Stimulated activated CD4-positive, alpha-beta T cell treated with anti-CD3 and anti-CD28 coated beads, TNF-alpha, amount 100 ng/mL, for 4 hours (primary cell): ENCODE results near the gene DPEP1.
"Not testable (repeated sequence)": the region's sequence is repeated elsewhere in the genome, so short reads cannot be mapped to it uniquely, and the experiment has no call there.

ENCODE experiments used
- DNase-seq, 3 experiments: peaks; one replicate each; pipeline ENCODE4 v3.0.0-alpha.2; 2020; ENCODE audit warnings: low read depth in 3 of 3

Gene DPEP1

DNA sequence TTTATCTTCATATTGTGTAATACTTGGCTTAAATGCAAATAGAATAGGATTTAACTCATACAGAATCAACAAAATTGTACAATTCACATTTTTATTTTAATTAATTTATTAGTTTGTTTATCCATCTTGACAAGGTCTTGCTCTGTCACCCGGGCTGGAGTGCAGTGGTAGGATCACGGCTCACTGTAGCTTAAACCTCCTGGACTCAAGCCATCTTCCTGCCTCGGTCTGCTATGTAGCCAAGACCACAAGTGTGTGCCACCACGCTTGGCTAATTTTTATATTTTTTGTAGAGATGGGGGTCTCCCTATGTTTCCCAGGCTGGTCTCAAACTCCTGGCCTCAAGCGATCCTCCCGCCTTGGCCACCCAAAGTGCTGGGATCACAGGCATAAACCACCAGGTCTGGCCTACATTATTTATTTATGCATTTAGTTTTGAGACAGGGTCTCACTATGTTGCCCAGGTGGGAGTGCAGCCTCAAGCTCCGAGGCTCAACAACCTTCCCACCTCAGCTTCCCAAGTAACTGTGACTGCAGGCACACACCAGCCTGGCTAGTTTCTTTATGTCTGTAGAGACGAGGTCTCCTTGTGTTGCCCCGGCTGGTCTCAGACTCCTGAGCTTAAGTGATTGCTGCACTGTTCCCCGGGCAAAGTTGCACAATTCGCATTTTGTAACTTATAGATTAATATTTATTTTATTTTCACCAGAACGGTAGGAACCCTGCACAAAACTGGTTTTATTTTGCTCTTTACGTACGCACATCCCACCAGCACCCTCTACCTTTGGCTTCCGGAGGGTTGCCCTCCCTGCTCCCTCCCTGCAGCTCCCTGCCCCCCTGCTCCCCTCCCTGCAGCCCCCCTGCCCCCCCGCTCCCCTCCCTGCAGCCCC lies 4.9 kb downstream of the DPEP1 start:
- no peak for DNase-seq

DNA sequence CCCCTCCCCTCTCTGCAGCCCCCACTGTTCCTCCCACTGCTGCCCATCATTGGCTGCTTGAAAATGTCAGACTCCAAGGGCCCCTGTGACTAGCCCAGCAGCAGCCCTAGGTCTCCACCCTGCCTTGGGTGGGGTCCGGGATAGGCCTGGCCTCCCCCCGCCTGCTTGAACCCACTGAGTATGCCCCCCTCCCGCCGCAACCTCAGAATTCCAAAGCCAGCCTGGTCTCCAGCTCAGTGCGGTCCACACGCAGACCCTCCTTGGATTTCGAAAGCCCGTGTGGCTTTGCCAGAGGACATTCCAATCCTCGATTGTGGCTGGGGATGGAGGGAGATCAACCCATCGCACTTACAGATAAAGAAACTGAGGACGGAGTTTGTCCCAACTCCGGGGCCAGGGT lies 6.4 kb downstream of the DPEP1 start:
- DNase-seq = no peak

DNA sequence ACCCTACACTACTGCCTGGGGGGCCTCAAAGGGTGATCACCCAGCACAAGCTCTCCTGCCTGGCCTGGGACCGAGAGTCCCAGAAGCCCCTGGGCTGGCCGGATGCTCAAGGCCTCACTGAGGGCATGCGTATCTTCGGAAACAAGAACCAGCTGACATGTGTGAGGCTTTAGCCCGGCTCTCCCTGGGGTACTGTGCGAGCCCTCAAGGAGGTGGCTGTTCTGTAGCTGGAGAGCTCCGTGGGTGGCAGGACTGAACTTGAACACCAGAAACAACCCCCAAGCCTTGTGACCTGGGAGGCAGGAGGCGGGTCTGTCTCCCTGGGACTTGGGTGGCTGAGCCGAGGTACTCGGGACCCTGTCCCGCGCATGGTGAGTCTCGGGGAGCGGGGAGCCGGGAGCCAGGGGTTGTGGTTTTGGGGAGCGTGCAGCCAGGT lies 7.0 kb downstream of the DPEP1 start:
- no peak for DNase-seq

DNA sequence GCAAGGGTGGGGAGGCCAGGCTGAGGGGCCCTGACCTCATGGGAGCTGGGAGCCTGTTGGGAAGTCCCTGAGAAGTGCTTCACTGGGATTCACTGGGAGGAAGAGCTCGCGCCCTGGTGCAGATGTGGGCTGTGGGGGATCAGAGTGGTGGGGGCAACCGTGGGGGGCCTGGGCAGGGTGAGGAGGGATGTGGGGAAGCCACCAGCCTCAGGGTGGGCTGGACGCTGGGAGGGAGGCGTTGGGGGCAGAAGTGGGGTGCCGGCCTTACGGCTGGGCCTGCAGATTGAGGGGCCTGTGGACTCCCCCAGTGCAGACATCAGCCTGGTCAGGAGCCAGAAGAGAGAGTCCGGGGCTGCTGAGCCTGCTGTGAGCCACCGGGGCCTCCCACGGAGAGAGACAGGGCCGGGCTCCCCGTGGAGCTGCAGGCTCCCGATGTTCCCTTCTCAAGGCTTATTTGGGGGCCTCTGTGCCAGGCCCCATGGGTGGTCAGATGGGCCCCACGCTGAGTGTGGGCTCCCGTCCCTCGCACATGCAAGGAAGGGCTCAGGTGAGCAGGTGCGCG lies 7.8 kb downstream of the DPEP1 start:
- DNase-seq = no peak

DNA sequence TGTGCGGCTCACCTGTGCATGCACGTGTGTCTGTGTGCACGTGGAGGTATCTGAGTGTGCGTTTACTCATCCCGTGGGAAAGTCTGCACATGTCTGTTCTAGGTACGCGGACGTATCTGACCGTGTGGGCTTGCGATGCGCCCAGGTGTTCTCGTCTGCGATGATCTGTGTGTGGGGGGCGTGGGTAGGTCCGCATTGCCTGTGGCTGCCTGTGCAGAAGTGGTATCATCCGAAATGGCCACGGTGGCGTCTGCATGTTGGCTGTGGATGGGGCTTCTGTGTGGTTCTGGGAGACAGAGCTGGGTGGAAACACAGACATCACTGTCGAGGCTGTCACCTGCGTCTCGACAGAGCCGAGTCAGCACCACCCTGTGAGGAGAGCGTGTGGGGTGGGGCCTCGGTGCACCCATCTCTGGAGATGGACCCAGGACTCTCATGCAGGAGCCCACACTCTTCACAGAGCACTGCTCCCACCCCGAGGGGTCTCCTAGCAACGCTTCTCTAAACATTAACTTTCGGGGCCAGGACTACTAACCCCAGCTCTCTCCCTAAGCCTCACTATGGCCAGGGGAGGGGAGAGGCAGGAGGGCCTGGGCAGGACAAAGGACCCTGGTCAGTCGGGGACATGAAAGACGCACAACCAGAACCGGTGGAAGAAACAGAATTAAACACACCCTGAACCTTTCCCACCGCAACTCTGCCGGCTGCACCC lies 8.4 kb downstream of the DPEP1 start:
- no peak for DNase-seq

DNA sequence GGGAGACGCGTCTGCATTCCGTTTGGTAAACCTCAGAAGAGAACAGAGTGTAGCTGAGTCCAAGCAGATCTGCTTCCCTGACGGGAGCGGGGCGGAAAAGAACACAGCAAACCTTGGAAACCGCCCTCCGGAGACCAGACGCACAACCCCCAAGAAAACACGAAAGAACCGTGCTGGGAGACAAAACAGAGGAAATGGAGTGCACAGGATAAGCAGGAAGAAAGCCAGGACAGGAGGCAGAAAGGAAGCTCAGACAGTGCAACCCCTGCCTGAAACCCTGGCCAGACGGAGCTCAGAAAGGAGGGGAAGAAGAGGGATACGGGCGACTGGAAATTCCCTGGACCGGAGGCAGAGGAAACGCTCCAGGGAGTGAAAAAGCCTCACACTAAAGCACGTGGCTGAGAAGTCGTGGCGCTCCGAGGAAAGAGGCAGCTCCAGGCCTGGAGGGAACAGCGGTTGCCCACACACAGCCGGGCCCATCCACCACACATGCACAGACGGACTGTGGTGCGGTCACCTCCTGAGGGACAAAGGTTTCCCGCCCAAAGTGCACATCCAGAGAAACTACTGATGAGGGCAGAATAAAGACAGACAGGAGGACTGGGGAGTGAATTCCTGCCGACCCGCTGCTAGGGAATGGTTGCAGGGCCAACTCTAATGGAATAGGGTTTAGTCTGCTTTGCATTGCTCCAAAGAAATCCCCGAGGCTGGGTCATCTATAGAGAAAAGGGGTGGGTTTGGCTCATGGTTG lies 10.2 kb downstream of the DPEP1 start:
- no peak for DNase-seq

DNA sequence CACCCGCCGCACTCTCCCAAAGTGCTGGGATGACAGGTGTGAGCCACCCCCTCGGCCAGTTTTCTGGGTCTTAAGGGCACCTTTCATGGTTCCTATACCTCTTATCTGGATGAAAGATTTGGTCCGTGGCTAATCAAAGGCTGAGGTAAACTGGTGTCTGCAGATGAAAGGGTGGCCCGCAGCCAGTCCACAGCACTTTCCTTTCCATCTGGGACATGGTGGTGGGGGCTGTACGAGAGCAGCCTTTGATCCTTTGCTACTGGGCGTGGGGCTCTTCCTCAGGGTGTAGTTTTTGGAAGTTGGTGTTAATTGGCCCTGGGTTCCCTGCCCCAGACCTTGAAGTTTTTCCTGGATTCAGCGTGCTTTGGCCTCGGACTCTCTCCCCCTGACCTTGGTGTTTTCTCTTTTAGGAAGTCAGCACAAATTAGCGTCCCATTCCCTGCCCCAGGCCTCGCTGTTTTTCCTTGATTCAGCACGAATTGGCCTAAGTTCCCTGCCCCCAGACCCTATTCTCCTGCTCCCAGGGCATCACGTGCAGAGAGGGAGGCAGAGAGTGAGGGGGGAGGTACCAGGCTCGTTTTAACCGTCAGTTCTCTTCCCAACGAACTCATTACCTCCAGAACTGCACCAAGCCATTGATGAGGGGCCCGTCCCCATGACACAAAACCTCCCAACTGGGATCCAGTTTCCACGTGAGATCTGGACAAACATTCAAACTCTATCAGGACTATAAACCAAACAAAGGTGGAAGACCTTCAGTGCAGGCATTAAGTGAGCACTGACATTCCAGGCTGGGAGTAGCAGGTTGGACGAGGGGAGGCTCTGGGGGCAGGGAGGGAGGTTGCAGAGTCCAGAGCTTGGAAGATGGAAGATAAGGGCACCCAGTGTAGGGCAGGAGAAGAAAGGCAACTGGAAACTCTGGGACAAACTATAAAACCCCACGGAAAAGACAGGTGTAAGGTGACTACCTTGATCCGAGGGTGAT lies 11.6 kb downstream of the DPEP1 start:
- no peak for DNase-seq

DNA sequence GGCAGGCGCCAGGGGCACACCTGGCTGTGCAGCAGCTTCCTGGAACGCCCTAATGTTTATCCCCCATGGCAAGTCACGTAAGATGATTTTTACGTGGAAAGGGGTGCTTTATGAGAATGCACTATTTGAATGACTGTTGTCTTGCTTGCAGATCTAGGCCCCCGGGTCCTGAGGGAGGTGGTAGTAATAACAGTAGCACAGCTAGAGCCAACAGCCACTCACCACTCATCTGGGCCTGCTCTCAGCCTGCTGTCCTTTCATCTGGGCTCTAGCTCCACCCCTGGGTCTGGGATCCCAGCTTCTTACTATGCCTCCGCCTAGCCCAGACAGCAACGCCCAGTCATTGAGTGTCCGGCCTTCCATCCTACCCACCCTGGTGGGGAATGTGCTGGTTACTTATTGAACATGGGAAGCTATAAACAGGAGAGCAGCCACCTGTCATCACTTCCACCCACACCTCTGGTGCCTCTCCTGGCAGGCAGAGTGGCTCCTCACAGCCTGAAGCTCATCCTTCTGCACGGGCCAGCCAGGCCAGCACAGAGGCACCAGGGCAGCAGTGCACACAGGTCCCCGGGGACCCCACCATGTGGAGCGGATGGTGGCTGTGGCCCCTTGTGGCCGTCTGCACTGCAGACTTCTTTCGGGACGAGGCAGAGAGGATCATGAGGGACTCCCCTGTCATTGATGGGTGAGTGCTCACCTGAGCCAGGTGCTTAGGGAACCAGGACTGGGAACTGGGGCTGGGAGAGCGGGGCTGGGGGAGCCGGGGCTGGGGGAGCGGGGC lies 16.6 kb downstream of the DPEP1 start:
- DNase-seq = no peak

DNA sequence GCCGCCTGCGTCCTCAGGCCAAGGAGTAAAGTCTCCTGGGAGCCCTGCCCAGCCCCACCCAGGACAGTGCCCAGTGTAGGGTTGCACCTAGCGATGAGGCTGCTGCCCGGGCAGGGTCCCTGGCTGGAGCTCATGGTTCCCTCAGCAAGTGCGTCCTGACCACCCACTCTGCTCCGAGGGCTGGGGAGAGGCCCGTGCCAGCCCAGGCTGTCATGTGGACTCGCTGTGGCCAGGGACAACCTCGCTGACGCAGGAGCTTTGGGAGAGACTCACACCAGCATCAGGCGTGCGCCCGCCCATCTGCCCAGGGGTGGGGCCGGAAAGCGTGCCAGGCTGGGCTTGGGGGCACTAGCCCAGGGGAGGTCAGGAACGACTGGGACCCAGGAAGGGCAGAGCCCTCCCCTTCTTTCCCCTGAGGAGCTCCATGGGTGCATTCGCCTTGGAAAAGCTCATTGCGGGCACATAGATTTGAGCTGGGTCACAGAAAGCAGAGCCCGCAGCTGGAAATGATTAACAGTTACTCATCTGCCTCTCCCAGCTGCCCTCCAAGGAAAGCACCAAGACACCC lies 19.7 kb downstream of the DPEP1 start:
- no peak for DNase-seq

DNA sequence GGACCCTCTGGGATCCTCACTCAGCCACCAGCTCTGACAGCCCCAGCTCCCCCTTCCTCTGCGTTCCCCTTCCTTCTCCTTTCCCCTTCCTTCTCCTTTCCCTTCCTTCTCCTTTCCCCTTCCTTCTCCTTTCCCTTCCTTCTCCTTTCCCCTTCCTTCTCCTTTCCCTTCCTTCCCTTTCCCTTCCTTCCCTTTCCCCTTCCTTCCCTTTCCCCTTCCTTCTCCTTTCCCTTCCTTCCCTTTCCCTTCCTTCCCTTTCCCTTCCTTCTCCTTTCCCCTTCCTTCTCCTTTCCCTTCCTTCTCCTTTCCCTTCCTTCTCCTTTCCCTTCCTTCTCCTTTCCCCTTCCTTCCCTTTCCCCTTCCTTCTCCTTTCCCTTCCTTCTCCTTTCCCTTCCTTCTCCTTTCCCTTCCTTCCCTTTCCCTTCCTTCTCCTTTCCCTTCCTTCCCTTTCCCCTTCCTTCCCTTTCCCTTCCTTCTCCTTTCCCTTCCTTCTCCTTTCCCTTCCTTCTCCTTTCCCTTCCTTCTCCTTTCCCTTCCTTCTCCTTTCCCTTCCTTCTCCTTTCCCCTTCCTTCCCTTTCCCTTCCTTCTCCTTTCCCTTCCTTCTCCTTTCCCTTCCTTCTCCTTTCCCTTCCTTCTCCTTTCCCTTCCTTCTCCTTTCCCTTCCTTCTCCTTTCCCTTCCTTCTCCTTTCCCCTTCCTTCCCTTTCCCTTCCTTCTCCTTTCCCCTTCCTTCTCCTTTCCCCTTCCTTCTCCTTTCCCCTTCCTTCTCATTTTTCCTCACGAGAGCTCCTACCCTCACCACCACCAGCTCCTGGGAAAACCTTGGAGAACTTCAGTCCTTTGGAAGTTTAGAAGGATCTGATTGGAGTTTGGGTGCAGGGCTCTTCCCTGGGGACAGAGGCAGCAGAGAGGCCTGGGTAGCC lies 21.3 kb downstream of the DPEP1 start:
- DNase-seq = not testable (repeated sequence)

DNA sequence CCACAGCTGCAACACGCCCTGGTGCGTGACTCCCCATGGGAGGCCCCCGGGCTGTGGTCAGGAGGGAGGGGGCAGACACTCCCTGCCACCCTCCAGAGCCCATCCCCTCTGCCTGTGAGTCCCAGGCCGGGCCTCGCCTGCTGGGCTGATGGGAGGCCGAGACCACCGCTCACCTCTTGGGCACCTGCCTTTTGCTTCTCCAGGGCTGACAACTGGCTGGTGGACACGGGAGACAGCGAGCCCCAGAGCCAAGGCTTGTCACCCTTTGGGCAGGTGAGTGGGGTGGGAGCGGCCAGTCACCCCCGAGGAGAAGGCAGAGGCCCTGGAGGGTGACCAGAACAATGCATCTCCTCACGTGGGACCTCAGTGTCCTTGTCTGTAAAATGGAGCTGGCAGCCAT lies 23.2 kb downstream of the DPEP1 start:
- DNase-seq = no peak

DNA sequence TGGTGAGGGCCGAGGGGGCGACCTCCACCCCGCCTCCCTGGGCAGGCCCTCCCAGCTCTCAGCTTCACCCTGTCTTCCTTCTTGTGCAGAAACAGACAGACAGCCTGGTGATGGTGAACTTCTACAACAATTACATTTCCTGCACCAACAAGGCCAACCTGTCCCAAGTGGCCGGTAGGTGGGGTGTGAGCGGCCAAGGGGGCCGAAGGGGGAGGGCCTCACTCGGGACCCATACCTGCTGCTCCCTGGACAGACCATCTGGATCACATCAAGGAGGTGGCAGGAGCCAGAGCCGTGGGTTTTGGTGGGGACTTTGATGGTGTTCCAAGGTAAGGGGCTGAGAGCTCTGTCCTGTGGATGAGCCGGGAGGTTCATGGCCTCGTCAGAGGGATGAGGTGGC lies 23.9 kb downstream of the DPEP1 start:
- no peak for DNase-seq

DNA sequence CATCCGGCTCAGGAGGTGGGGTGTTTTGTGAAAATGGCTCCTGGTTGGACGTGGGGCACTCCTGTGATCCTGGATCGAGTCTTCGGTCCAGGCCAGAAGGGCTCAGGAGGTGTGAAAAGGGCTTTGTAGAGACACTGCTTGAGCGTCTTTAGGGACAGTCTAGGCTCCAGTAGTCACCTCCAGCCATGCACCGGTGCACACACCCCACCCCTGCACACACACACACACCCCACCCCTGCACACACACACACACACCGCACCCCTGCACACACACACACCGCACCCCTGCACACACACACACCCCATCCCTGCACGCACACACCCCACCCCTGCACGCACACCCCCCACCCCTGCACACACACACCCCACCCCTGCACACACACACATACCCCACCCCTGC lies 25.0 kb downstream of the DPEP1 start:
- no peak for DNase-seq

DNA sequence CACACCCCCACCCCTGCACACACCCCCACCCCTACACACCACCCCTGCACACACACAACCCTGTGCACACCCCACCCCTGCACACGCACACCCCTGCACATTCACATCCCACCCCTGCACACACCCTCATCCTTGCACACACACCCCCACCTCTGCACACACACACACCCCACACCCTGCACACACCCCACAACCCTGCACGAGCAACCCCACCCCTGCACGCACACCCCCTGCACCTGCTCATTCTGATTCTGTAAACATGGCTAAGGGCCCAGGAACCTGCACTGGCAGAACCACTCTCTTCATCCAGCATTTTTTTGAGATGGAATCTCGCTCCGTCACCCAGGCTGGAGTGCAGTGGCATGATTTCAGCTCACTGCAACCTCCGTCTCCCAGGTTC lies 25.9 kb downstream of the DPEP1 start:
- DNase-seq = no peak

DNA sequence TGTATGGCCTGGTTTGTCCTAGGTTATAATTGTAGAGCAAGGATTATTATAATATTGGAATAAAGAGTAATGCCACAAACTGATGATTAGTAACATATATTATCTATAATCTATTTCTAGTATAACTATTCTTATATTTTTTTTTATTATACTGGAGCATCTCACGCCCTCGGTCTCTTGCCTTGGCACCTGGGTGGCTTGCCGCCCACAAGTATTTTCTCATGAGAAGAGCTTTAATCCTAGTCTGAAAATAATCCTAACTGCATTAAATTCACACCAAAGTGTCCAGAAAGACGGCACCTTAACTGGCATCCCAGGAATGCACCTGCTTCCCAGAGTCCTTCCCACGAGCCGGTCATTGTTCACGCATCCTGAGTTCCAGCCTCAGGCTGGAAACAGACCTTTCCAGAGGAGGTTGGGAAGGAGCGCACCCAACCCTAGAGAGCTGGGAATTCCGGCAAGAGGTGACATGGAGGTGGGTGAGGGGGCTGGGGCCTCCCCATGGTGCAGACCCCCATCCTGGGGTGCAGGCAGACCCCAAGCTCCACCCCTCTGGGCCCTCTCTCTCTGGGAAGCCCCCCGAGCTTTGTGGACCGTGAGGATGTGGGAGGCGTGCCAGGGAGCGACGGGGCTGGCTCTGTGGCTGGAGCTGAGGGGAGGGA lies 28.1 kb downstream of the DPEP1 start:
- no peak for DNase-seq

DNA sequence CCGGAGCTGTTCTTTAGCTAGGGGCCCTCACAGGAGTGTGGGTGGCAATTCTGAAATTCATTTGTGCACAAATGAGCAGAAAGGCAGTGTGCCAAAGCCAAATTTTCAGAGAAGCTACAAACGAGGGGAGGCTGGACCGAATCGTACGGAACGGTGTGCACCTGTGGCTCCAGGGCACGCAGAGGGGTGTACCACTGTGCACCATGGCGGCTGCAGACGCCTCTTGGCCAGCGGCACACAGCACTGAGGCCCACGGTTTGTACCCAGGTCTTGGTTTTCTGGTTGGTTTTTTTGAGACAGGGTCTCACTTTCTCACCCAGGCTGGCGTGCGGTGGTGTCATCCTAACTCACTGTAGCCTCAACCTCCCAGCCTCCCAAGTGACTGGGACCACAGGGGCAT lies 29.1 kb downstream of the DPEP1 start:
- no peak for DNase-seq

DNA sequence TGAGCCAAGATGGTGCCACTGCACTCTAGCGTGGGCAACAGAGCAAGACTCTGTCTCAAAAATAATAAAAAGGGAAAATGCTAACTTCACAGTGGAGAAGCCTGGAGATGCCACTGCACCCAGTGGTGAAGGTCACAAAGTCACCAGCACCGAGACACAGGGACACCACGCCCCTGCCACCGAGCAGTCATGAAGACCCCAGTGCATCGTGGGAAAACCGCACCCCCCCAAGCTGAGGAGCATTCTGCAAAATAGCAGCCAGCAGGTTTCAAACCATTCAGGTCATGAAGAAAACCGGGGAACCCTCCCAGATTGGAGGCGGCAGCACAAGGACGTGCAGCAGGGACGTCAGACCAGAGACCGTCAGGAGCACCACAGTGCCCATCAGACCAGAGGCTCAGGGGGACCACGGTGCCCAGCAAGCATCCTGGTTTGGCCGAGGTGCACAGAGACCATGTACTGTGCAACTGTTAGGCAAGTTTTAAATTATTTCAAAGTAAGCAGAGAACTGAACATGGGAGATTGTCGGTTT lies 30.4 kb downstream of the DPEP1 start:
- no peak for DNase-seq

DNA sequence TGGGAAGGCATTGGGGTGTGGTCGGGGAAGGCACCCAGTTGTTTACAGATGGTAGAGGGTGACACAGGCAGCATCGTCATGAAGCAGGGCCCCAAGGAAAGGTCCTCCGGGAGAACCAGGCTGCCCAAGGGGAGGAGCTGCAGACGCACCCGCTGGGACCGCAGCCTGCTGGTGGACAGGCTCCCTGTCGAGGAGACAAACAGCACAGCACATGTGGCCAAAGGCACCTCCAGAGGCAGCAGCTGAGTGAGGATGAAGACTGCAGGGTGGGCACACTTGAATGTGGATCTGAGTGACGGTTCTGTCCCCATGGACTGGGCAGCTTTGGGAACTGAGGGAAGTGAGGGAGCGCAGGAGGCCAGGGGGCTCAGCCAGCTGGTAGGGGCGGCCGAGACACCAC lies 31.7 kb downstream of the DPEP1 start:
- no peak for DNase-seq
